ENCODE results near the gene GBP6. TPM values are rescaled to one million over a fixed set of nuclear protein-coding genes. Genes with fewer than 3 reads are reported as not detected.
"Not testable (repeated sequence)": the region's sequence is repeated elsewhere in the genome, so short reads cannot be mapped to it uniquely, and the experiment has no call there.

The GBP6 gene
- total RNA-seq, 2 experiments from 2014 or later = 0.25 to 0.38 TPM

- no peaks in the 10 kb centered on the region for H3K36me3 Mint-ChIP-seq (ENCODE audit: low read depth)
- H3K27me3 Mint-ChIP-seq = no peaks in the 10 kb centered on the region
- no peak overlapping the region for H3K4me3 Mint-ChIP-seq
- H3K27ac Mint-ChIP-seq = no peak overlapping the region
- ChIA-PET POLR2A (no interaction called here), CTCF (interaction anchor here (0.6 kb wide), 1 partner anchor 25 kb away, joined by 3 read pairs; no protein-coding TSS in a partner anchor)
- peaks cover 5% of the 10 kb centered on the region for H3K4me1 Mint-ChIP-seq
- DNase-seq = no peak
- H3K9me3 Mint-ChIP-seq = peaks cover 4% of the 10 kb centered on the region
Measured at GRCh38 chr1:89383185-89383584, 19.3 kb downstream of the GBP6 start.

- ChIA-PET CTCF (no interaction called here), POLR2A (no interaction called here)
- H3K27ac Mint-ChIP-seq = no peak overlapping the region
- peaks cover 2% of the 10 kb centered on the region for H3K36me3 Mint-ChIP-seq (ENCODE audit: low read depth)
- H3K4me1 Mint-ChIP-seq = no peaks in the 10 kb centered on the region
- H3K27me3 Mint-ChIP-seq = no peaks in the 10 kb centered on the region
- no peak for DNase-seq
- H3K4me3 Mint-ChIP-seq = no peak overlapping the region
- peaks cover 11% of the 10 kb centered on the region for H3K9me3 Mint-ChIP-seq
Measured at GRCh38 chr1:89390707-89391106, 26.8 kb downstream of the GBP6 start.

GRCh38 chr1:89391686-89392085 lies 27.8 kb downstream of the GBP6 start:
- ChIA-PET POLR2A (no interaction called here), CTCF (interaction anchor here (1.2 kb wide), 1 partner anchor 14 kb away, joined by 3 read pairs; no protein-coding TSS in a partner anchor)
- H3K27ac Mint-ChIP-seq = no peak overlapping the region
- no peaks in the 10 kb centered on the region for H3K27me3 Mint-ChIP-seq
- peaks cover 9% of the 10 kb centered on the region for H3K9me3 Mint-ChIP-seq
- H3K36me3 Mint-ChIP-seq (ENCODE audit: low read depth) = peaks cover 2% of the 10 kb centered on the region
- DNase-seq = no peak
- no peak overlapping the region for H3K4me3 Mint-ChIP-seq
- H3K4me1 Mint-ChIP-seq = no peaks in the 10 kb centered on the region

DNA sequence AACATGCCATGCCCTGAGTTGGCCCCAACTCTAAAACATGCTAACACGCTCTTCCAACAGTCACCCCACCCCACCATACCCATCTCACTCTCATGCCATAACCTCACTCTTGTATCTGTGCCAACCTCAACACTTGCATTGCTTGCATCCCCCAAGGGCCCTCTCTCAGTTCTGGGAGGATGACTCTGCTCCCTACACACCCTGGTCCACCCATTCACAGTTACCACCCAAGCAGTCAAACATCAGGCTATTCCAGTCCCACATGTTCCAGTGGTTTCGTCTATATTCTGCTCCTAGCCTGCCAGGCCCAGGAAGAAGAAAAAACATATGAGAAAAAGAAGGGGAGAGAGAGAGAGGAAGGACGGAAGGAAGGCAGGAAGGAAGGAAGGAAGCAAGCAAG lies 31.0 kb downstream of the GBP6 start:
- Mint-ChIP-seq H3K27ac (no peak overlapping the region), H3K9me3 (peaks cover 14% of the 10 kb centered on the region), H3K27me3 (peaks cover 1% of the 10 kb centered on the region), H3K4me3 (no peak overlapping the region), H3K36me3 (ENCODE audit: low read depth) (peaks cover 2% of the 10 kb centered on the region), H3K4me1 (no peaks in the 10 kb centered on the region)
- ChIA-PET POLR2A (no interaction called here), CTCF (no interaction called here)
- DNase-seq = no peak

- Mint-ChIP-seq H3K27ac (no peak overlapping the region), H3K9me3 (peaks cover 21% of the 10 kb centered on the region), H3K4me1 (no peaks in the 10 kb centered on the region), H3K4me3 (no peak overlapping the region), H3K36me3 (ENCODE audit: low read depth) (peaks cover 2% of the 10 kb centered on the region), H3K27me3 (peaks cover 5% of the 10 kb centered on the region)
- ChIA-PET POLR2A (no interaction called here), CTCF (no interaction called here)
- DNase-seq = no peak
Measured at GRCh38 chr1:89396902-89397301, 33.0 kb downstream of the GBP6 start.

- H3K9me3 Mint-ChIP-seq = peaks cover 8% of the 10 kb centered on the region
- CTCF ChIA-PET = interaction anchor here (1.5 kb wide), 1 partner anchor 13 kb away, joined by 3 read pairs; no protein-coding TSS in a partner anchor
Measured at GRCh38 chr1:89405275-89405929, 41.5 kb downstream of the GBP6 start.

GRCh38 chr1:89407360-89407759 lies 43.5 kb downstream of the GBP6 start:
- H3K27ac Mint-ChIP-seq = peak overlapping the region; percentile 27
- peaks cover 2% of the 10 kb centered on the region for H3K9me3 Mint-ChIP-seq
- peaks cover 23% of the 10 kb centered on the region for H3K4me1 Mint-ChIP-seq
- peaks cover 11% of the 10 kb centered on the region for H3K36me3 Mint-ChIP-seq (ENCODE audit: low read depth)
- H3K4me3 Mint-ChIP-seq = peak overlapping the region; percentile 74
- H3K27me3 Mint-ChIP-seq = peaks cover 4% of the 10 kb centered on the region
- POLR2A ChIA-PET = no interaction called here
- DNase-seq = no peak
- CTCF ChIA-PET = interaction anchor here (1.3 kb wide), 1 partner anchor 9 kb away, joined by 3 read pairs; no protein-coding TSS in a partner anchor

More at GRCh38 chr1:89405275-89405929, 41.5 kb downstream of the GBP6 start:
- Mint-ChIP-seq H3K36me3 (ENCODE audit: low read depth) (peaks cover 7% of the 10 kb centered on the region), H3K4me3 (no peak overlapping the region), H3K27ac (no peak overlapping the region), H3K4me1 (peaks cover 21% of the 10 kb centered on the region), H3K27me3 (peaks cover 8% of the 10 kb centered on the region)
- no peak for DNase-seq
- POLR2A ChIA-PET = no interaction called here

DNA sequence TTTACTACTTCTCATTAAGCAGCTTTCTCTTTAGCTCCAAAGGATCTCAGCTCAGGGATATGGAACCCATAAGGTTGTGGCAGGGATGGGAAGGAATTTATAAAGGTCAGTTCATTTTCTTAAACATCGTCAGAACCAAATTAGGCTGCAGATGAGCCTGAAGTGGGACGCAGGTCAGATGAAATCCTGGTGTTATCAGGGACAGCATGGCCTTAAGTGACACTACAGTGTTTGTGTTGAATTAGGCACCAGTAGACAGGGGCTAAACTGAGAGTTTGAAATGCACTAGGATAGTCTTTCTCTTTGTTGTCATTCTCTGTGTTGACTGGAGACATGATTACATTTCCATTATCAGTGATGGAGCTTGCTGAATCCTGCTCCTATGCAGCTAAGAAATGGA lies 43.9 kb downstream of the GBP6 start:
- H3K9me3 Mint-ChIP-seq, DNase-seq, H3K27me3 Mint-ChIP-seq, POLR2A ChIA-PET: not testable (repeated sequence)
- Mint-ChIP-seq H3K36me3 (ENCODE audit: low read depth) (peaks cover 11% of the 10 kb centered on the region), H3K4me3 (peak overlapping the region; percentile 74), H3K4me1 (peaks cover 23% of the 10 kb centered on the region), H3K27ac (peak overlapping the region; percentile 27)
- CTCF ChIA-PET = interaction anchor here (0.7 to 1.3 kb wide), 2 partner anchors 9 to 281 kb away, joined by 3 to 4 read pairs; no protein-coding TSS in a partner anchor

DNA sequence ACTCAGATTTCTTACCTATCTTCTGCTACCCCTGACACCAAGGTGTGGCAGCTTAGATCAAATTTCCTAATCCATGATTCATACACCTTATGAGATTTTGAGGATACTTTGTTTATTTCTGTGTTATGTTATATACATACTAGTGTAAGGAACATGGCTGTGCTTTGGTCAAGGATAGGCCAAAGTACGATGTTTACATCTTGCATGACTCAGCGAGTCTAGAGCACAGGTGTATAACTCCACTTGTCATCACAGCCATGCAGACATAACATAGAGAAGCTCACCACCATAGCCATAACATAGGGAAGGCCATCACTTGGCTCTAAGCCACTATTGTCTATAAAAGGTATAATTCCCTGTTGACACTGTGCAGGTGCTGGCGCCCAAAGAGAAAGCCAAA lies 61.2 kb downstream of the GBP6 start:
- H3K27me3 Mint-ChIP-seq = peaks cover under 1% of the 10 kb centered on the region
- H3K9me3 Mint-ChIP-seq = no peaks in the 10 kb centered on the region
- peaks cover 9% of the 10 kb centered on the region for H3K36me3 Mint-ChIP-seq (ENCODE audit: low read depth)
- no peak for DNase-seq
- POLR2A ChIA-PET = no interaction called here
- H3K4me3 Mint-ChIP-seq = no peak overlapping the region
- CTCF ChIA-PET = no interaction called here
- H3K4me1 Mint-ChIP-seq = no peaks in the 10 kb centered on the region
- no peak overlapping the region for H3K27ac Mint-ChIP-seq

DNA sequence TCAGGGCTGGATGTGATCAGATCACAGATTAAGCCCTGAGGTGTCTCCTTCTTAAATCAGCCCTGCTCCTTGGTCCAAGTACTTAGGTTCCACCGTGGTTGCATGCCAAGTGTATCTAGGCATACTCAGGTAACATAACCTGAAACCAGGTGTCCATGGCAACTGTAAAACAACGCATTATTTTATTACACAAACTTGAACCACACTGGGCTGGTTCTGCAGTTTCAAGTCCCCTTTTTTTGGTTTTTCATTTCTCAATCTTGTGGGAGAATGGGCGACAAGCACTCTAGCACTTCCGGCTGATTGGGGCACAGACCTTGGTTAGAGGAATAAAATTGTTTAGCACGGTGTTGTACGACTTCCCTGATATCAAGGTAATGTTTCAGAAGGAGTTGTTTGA lies 65.2 kb downstream of the GBP6 start:
- CTCF ChIA-PET = no interaction called here
- Mint-ChIP-seq H3K27me3 (no peaks in the 10 kb centered on the region), H3K36me3 (ENCODE audit: low read depth) (no peaks in the 10 kb centered on the region), H3K27ac (no peak overlapping the region), H3K4me1 (peaks cover 3% of the 10 kb centered on the region), H3K9me3 (no peaks in the 10 kb centered on the region), H3K4me3 (no peak overlapping the region)
- DNase-seq = no peak
- POLR2A ChIA-PET = no interaction called here

DNA sequence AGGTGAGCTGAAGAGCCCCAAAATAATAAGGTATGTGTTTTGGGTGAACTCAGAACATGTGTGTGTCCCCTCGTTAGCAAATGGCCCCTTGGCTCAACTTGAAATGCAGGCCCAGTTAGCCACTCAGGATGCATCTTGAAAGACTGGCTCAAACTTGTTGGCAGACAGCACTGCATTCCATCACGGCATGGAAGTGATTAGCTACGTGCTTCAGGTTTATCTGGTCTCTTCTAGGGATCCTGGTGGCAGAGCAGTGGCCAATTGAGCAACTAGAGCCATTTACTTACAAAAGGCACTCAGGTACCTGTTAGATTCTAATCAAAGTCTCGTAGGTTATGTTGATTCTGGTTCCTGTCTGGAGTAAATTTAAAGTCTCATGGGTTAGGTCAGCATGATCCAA lies 65.8 kb downstream of the GBP6 start:
- POLR2A ChIA-PET = interaction anchor here (0.7 kb wide), 1 partner anchor 508 kb away, joined by 3 read pairs; no protein-coding TSS in a partner anchor
- H3K27ac Mint-ChIP-seq; DNase-seq; H3K36me3 Mint-ChIP-seq (ENCODE audit: low read depth); CTCF ChIA-PET; H3K27me3 Mint-ChIP-seq; H3K4me3 Mint-ChIP-seq; H3K4me1 Mint-ChIP-seq; H3K9me3 Mint-ChIP-seq: not testable (repeated sequence)

GRCh38 chr1:89433421-89433820 lies 69.6 kb downstream of the GBP6 start:
- peaks cover 3% of the 10 kb centered on the region for H3K36me3 Mint-ChIP-seq (ENCODE audit: low read depth)
- no peaks in the 10 kb centered on the region for H3K27me3 Mint-ChIP-seq
- no peak for DNase-seq
- H3K27ac Mint-ChIP-seq = no peak overlapping the region
- ChIA-PET POLR2A (no interaction called here), CTCF (interaction anchor here (1.1 kb wide), 1 partner anchor 70 kb away, joined by 3 read pairs; the partner anchor contains the start of gene GBP6)
- H3K4me3 Mint-ChIP-seq = no peak overlapping the region
- H3K9me3 Mint-ChIP-seq = peaks cover 9% of the 10 kb centered on the region
- H3K4me1 Mint-ChIP-seq = peaks cover 3% of the 10 kb centered on the region

GRCh38 chr1:89434058-89434780 lies 70.4 kb downstream of the GBP6 start:
- H3K27ac Mint-ChIP-seq; H3K27me3 Mint-ChIP-seq; H3K4me3 Mint-ChIP-seq; H3K4me1 Mint-ChIP-seq; H3K36me3 Mint-ChIP-seq (ENCODE audit: low read depth); DNase-seq; POLR2A ChIA-PET: not testable (repeated sequence)
- peaks cover 15% of the 10 kb centered on the region for H3K9me3 Mint-ChIP-seq
- CTCF ChIA-PET = interaction anchor here (1.0 to 1.1 kb wide), 2 partner anchors 50 to 71 kb away, joined by 3 read pairs; partner anchors contain the start of gene GBP6

Measured in activated CD4-positive, alpha-beta memory T cell treated with anti-CD3 and anti-CD28 coated beads, Interleukin-2, amount 10 ng/mL, durations not matched to agents 7 days and 5 days (primary cell).